GM12892 (cell line): Measurements from ENCODE around the gene APOA4.

Experiments
- DNase-seq: peaks from one replicate; pipeline ENCODE4 v3.0.0; 2011; ENCODE audit not compliant: insufficient read length
- FAIRE-seq: peaks from 2 replicates; lab custom pipeline; 2011; peaks lifted over from hg19 to GRCh38; lab: Jason Lieb, UNC
- POLR2A ChIP-seq: IDR thresholded peaks from 2 replicates; pipeline ENCODE4 v1.6.1; 2011; ENCODE audit warnings: low read depth, low read length, control low read depth
- POLR2AphosphoS5 ChIP-seq: IDR thresholded peaks from 2 replicates; pipeline ENCODE4 v1.6.1; 2011; ENCODE audit warnings: low read depth, low read length, control low read depth
- TAF1 ChIP-seq: IDR thresholded peaks from 2 replicates; pipeline ENCODE4 v1.6.1; 2011; ENCODE audit warnings: low read depth, mild to moderate bottlenecking, control low read depth, low read length, borderline replicate concordance

The APOA4 gene

DNA sequence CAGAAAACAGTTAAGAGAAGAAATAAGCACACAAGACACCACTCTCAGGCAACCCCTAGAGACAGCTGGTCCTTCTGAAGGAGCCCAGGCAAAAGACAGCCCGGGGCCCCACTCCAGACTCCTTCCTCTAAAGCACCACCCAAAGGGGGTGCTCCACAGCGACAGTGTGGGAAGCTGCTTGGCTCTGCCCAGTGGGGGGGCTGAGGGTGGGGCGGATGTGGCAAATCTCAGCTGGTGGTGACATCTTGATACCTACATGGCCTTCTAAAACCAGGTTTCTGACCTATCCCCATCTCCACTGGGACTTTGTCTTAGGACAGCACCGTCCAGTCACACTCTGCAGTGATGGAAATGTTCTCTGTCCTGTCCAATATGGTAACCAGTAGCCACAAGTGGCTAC is 24.5 kb upstream of the APOA4 start:
- DNase-seq = no peak
- no peak for FAIRE-seq
- TF ChIP-seq POLR2A (no peak), TAF1 (no peak), POLR2AphosphoS5 (no peak)

DNA sequence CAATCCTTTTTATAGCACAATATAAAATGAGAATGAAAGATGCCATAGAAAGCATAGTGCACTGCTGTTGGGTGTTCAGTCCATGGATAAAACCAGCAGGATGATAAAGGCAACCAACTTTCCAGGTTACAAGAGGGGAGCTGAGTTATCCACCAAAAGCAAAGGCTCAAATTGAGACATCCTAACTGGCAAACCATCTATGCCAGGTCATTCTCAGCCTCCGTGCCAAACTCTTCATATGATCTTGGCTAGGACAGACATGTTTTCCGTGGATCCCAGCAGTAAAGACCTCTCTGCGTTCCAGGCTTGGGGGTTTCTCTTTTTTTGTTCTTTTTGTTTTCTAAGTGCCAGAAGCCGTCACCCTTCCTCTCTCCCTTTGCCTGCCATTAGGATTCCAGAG is 21.6 kb upstream of the APOA4 start:
- no peak for TF ChIP-seq POLR2AphosphoS5
- no peak for TF ChIP-seq POLR2A
- TF ChIP-seq TAF1 = no peak

DNA sequence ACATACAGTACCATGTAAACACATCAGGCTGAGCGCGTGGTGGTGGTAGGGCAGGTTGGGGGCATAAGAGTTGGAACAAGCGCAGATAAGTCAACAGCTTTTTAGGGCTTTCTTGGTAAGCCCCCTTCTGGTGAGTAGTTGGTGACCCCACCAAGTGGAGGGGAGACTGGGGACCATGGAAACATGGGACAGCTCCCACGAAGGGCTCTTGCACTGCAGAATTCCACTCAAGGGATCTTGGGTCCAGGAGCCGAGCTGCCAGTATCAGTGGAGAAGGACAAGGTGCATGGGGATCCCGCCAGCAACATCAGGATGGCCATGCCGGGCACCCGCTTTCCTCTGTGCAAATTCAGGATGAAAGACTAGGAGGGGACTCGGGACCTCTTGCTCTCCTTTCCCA is 20.6 kb upstream of the APOA4 start:
- DNase-seq (no peak), FAIRE-seq (no peak)
- TF ChIP-seq POLR2A (no peak), POLR2AphosphoS5 (no peak), TAF1 (no peak)

More for the DNA sequence above, 21.6 kb upstream of the APOA4 start:
- FAIRE-seq = no peak
- DNase-seq = no peak

DNA sequence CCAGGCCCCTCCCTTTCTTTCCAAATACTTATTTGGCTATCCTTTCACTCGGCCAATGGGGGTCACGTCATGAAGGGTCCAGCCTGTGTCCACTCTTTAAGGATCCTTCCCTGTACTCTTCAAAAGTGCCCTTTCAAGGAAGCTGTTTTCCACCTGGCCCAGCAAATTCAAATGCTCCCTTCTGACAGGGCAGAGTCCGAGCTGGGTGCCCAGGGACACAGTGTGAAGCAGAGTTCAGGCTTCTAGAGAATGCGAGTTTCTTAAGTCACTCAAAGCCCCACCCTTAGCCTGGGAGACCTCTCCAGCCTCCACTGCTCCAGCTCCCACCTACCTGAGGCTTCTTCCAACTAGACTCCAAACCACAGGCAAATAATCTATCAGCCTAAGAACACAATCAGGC is 19.8 kb upstream of the APOA4 start:
- DNase-seq (no peak), FAIRE-seq (no peak)

DNA sequence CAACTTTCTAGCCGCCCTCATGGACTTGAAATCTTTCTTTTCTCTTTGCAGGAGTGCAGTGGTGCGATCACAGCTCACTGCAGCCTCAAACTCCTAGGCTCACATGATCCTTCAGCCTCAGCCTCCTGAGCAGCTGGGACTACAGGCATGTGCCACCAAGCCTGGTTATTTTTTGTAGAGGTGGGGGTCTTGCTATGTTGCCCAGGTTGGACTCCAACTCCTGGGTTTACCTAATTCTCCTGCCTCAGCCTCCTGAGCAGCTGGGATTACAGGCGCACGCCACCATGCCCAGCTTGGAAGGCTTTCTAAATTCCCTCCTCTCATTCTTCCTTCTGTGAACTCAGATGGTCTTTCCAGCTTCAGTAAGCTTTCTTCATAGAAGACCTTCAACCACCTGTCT is 19.0 kb upstream of the APOA4 start:
- FAIRE-seq (no peak), DNase-seq (no peak)
- TF ChIP-seq POLR2AphosphoS5 = no peak

More for the DNA sequence above, 19.8 kb upstream of the APOA4 start:
- no peak for TF ChIP-seq TAF1
- no peak for TF ChIP-seq POLR2A
- TF ChIP-seq POLR2AphosphoS5 = no peak

DNA sequence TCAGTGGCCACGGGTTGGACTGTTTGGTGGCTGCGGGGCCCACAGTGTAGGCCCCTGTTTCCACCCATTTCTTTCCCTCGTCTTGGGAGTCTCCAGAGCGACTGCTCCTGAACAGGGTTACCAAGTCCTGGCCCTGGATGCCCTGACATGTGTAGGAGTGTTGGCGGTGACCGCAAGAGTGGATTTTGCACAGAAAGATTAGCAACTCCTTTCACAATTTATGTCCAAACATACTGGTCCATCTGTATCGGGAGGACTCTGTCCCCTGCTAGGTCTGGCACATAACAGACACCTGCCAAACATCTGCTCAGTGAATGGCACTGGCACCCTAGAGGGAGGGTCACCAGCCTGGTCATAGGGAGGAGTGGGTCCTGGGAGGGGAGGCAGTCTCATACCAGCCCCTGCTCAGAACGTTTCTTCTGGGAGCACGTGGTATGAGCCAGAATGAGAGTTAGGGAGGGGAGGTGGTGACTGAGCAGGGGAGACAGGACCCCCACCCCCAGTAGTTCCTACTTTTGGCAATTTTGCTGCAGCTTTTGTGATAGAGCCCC is 17.7 kb upstream of the APOA4 start:
- no peak for DNase-seq
- no peak for FAIRE-seq
- TF ChIP-seq POLR2AphosphoS5 (no peak), POLR2A (no peak), TAF1 (no peak)

DNA sequence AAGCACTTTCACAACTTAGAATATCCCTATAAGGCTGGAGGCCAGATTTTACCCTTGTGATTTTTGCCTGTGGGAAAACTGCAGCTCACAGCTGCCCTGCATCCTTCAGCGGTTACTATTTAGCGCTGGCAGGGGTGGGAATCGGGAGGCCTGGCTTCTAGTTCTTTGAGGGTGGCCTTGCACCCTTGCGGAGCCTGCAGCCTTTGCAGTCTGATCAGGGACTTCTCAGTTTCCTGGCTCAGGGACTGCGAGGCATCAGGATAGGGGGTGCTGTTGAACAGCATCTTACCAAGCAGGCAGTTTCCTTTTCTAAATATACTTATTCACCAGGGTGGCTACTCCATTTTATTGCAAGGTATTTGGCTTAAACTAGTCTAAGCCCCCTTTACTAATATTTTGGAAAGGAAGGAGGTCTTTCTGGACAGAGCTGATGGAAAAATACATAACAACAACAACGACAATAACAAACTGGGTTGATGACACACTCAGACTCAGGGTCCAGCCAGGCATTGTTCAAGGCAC is 17.2 kb upstream of the APOA4 start:
- no peak for FAIRE-seq
- no peak for DNase-seq

DNA sequence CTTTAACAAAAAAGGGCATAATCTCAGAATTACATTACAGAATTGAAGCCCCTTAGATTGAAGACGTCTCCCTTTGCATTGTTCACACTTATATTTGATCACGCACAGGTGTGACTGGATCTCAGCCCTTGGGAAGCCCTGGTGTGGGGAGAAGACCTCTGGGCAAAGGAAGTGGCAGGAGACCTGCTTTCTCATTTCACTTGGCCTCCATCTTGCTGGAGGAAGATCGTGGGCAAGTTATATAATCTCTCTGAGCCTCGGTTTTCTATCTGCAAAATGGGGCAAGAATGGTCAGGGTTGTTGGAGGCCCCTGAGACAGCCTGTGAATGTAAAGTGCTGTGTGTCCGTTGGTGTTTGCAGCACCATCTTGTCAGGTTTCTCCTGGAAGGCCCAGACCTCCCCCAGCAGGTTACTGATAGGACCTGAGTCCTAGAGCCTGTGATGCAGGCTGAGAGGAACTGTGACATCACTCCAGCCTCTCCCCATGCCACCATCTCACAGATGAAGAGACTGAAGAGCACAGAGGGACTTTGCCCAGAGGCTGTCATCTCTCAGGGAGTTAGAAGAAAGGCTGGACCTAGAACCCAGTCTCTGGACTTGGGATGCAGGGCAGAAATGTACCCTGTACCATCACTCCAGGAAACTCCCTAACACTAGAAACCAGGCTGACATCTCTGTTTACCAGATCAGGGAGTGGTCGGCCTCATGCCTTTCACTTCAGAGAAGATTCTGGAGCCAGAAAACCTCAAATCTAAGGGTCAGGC is 15.4 kb upstream of the APOA4 start:
- FAIRE-seq (no peak), DNase-seq (no peak)
- TF ChIP-seq POLR2A (no peak), TAF1 (no peak), POLR2AphosphoS5 (no peak)

More for the DNA sequence above, 17.2 kb upstream of the APOA4 start:
- no peak for TF ChIP-seq TAF1
- TF ChIP-seq POLR2AphosphoS5 = no peak
- TF ChIP-seq POLR2A = no peak

DNA sequence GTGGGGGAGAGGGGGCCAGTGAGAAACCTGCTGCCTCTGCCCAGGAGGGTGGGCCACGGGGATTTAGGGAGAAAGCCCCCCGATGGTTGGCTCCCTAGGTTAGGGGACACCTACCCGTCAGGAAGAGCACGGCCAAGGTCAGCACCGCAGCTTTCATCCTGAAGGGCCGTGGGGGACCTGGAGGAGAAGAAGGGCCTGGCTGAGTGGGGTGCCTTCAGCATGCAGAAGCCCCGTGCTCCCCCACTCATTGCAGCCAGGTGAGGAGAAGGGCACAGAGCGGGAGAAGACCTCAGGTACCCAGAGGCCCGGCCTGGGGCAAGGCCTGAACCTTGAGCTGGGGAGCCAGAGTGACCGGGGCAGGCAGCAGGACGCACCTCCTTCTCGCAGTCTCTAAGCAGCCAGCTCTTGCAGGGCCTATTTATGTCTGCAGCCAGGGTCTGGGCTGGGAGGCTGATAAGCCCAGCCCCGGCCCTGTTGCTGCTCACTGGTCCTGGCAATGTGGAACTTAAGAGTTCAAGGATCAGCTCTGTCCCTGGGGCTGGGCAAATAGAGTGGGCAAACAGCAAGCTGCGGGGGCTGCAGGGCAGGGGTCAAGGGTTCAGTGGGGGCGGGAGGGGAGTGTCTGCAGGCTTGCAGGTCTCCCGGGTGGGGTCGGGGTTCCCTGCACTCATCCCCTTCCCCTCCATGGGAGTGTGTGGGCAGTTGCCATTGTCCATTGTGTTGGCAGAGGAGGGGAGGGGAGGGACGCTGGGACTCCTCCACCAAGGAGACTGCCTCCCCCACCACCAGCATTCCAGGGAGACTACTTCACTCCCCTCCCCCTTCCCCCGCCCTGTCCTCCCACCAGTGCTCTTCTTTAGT is 14.4 kb upstream of the APOA4 start, which contains the start of gene APOA1:
APOA1 (minus strand) TSS at position 392 of the 861 bp plus-strand sequence; CDS start at position 157, 235 bp downstream.
- DNase-seq (no peak), FAIRE-seq (no peak)
- TF ChIP-seq POLR2A (no peak), TAF1 (no peak), POLR2AphosphoS5 (no peak)

DNA sequence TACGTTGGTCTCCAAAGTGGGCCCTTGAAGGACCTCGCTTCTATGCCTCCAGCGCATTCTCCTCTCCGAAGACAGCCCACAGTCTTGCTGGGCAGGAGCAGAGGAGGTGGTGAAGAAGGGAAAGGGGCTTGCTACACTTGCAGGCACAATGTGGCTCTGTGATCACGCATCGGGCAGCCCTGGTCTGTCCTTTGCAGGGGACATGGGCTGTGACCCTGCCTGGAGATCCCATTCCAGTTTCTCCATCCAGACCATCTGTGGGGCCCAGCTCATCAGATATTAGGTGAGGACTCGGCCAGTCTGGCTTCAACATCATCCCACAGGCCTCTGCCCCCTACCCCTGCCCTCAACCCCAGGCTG is 13.5 kb upstream of the APOA4 start:
- TF ChIP-seq POLR2A = no peak
- TF ChIP-seq TAF1 = no peak
- no peak for TF ChIP-seq POLR2AphosphoS5
- no peak for DNase-seq
- FAIRE-seq = no peak

DNA sequence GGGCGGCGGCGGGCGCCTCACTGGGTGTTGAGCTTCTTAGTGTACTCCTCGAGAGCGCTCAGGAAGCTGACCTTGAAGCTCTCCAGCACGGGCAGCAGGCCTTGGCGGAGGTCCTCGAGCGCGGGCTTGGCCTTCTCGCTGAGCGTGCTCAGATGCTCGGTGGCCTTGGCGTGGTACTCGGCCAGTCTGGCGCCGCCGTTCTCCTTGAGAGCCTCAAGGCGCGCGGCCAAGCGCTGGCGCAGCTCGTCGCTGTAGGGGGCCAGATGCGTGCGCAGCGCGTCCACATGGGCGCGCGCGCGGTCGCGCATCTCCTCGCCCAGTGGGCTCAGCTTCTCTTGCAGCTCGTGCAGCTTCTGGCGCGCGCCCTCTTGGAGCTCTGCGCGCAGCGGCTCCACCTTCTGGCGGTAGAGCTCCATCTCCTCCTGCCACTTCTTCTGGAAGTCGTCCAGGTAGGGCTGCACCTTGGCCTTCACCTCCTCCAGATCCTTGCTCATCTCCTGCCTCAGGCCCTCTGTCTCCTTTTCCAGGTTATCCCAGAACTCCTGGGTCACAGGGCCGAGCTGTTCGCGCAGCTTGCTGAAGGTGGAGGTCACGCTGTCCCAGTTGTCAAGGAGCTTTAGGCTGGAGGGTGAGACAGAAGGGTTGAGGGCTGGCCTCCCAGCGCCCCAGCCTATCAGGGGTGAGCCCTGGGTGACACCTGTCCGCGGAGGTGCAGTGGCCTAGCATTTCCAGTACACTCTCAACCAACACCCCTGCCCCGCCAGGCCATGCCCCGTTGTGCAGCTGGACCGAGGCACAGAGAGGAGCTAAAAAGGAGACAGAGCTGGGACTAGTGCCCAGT is 12.9 kb upstream of the APOA4 start:
- DNase-seq (peak; percentile 92), FAIRE-seq (peak; percentile 96)
- TF ChIP-seq POLR2A = peak; percentile 57; the same call in 1 of the 2 replicates
- TF ChIP-seq POLR2AphosphoS5 = no peak
- no peak for TF ChIP-seq TAF1
